ENCODE data around the gene RNU6-9.
A peak's percentile ranks its signal among the peaks of the same experiment; 100 is the strongest.

The RNU6-9 gene

DNA sequence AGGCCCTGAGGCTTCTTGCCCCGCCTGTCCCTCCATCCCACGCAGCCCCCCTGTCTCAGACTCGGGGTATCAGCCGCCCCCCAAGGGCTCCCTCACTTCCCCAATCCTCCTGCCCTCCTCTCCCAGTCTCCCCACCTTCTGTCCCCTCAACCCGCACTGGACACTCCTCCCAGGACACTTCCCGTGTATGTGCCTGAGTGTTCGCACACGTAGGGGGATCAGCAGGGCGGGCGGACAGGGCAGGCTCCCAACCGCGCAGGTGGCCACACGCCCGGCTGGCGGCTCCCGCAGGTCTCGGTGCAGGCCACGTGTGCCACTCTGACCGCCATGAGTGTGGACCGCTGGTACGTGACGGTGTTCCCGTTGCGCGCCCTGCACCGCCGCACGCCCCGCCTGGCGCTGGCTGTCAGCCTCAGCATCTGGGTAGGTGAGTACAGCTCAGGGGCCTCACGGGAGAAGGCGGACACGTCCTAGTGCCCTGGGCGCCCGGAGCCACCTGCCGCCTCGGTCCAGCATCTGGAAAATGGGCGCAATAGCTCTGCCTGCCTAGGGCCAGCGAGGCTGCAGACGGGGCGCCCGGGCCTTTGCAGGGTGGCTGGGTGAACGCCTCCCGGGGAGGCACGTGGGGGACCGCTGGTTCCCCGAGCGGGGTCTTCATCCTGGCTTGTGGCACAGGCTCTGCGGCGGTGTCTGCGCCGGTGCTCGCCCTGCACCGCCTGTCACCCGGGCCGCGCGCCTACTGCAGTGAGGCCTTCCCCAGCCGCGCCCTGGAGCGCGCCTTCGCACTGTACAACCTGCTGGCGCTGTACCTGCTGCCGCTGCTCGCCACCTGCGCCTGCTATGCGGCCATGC is 26.1 kb downstream of the RNU6-9 start (continued):
- TF ChIP-seq, protein P1, sequence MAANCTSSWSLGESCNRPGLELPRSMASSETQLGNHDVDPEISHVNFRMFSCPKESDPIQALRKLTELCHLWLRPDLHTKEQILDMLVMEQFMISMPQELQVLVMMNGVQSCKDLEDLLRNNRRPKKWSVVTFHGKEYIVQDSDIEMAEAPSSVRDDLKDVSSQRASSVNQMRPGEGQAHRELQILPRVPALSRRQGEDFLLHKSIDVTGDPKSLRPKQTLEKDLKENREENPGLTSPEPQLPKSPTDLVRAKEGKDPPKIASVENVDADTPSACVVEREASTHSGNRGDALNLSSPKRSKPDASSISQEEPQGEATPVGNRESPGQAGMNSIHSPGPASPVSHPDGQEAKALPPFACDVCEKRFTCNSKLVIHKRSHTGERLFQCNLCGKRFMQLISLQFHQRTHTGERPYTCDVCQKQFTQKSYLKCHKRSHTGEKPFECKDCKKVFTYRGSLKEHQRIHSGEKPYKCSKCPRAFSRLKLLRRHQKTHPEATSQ (tag by site-specific recombination; IDR thresholded peaks at IDR 0.05), result peak; percentile 52; the same call in 1 of the 2 replicates
- TF ChIP-seq YY2 (tag by site-specific recombination; IDR thresholded peaks at IDR 0.05) (0 out of 2 replicates have a peak, but pooled peaks have one; percentile 25), ZBTB8A (tag by site-specific recombination; IDR thresholded peaks at IDR 0.05) (peak; percentile 74; the same call in 1 of the 2 replicates), YY1 (tag by site-specific recombination; IDR thresholded peaks at IDR 0.05) (peak; percentile 52; the same call in 1 of the 2 replicates), ZBTB20 (tag by site-specific recombination; IDR thresholded peaks at IDR 0.05) (peak; percentile 37; the same call in 1 of the 2 replicates), ZFHX2 (tag by site-specific recombination; conservative IDR thresholded peaks at IDR 0.05) (peak; percentile 36), BCL11A (tag by site-specific recombination; IDR thresholded peaks at IDR 0.05; ENCODE audit: low read depth) (0 out of 2 replicates have a peak, but pooled peaks have one; percentile 54), SCRT2 (tag by site-specific recombination; IDR thresholded peaks at IDR 0.05) (no peak), KLF1 (tag by site-specific recombination; IDR thresholded peaks at IDR 0.05) (0 out of 2 replicates have a peak, but pooled peaks have one; percentile 8), KLF8 (tag by site-specific recombination; IDR thresholded peaks at IDR 0.05) (peak; percentile 33; the same call in 1 of the 2 replicates), RBAK (tag by site-specific recombination; IDR thresholded peaks at IDR 0.05) (no peak), OVOL3 (tag by site-specific recombination; IDR thresholded peaks at IDR 0.05) (no peak)
- TF ChIP-seq, protein P2, sequence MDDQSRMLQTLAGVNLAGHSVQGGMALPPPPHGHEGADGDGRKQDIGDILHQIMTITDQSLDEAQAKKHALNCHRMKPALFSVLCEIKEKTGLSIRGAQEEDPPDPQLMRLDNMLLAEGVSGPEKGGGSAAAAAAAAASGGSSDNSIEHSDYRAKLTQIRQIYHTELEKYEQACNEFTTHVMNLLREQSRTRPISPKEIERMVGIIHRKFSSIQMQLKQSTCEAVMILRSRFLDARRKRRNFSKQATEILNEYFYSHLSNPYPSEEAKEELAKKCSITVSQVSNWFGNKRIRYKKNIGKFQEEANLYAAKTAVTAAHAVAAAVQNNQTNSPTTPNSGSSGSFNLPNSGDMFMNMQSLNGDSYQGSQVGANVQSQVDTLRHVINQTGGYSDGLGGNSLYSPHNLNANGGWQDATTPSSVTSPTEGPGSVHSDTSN (CRISPR knock-in tag; IDR thresholded peaks at IDR 0.05), result no peak

DNA sequence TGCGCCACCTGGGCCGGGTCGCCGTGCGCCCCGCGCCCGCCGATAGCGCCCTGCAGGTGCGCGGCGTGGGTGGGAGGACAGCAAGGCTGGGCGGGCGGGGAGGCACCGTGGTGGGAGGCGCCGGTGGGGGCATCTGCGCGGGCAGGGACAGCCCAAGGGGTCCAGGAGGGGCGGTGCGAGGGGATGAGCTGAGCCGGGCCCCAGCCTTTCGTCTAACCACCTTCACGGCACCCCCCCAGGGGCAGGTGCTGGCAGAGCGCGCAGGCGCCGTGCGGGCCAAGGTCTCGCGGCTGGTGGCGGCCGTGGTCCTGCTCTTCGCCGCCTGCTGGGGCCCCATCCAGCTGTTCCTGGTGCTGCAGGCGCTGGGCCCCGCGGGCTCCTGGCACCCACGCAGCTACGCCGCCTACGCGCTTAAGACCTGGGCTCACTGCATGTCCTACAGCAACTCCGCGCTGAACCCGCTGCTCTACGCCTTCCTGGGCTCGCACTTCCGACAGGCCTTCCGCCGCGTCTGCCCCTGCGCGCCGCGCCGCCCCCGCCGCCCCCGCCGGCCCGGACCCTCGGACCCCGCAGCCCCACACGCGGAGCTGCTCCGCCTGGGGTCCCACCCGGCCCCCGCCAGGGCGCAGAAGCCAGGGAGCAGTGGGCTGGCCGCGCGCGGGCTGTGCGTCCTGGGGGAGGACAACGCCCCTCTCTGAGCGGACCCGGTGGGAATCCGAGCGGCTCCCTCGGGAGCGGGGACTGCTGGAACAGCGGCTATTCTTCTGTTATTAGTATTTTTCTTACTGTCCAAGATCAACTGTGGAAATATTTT is 27.0 kb downstream of the RNU6-9 start:
- Histone ChIP-seq H3K9me3 (ENCODE audit: control insufficient read depth, insufficient read depth, low read depth, low read length) (no peaks in the 10 kb centered on the region), H3K4me1 (ENCODE audit: control insufficient read depth, insufficient read depth, low read length) (peaks cover 2% of the 10 kb centered on the region; the same call in 1 of the 2 replicates), H3K4me3 (ENCODE audit: low read depth, low read length) (peak overlapping the region; percentile 38), H3K36me3 (ENCODE audit: control insufficient read depth in 2 of 2, insufficient read depth in 1 of 2, low read length in 2 of 2) (no peaks in the 10 kb centered on the region), H3K27ac (ENCODE audit: extremely low read depth, low read depth, low read length) (no peak overlapping the region)
- CTCF ChIA-PET, result interaction anchor here (0.5 to 5.8 kb wide), 7 partner anchors 55 to 320 kb away, joined by 3 to 116 read pairs (median 3); partner anchors contain the start of gene WDR18
- POLR2A ChIA-PET, result no interaction called here
- TF ChIP-seq OSR2 (tag by site-specific recombination; IDR thresholded peaks at IDR 0.05) (no peak), ZNF530 (tag by site-specific recombination; IDR thresholded peaks at IDR 0.05; ENCODE audit: low read depth) (no peak), GLIS2 (tag by site-specific recombination; IDR thresholded peaks at IDR 0.05) (peak; percentile 54; the same call in 1 of the 2 replicates), ZNF146 (tag by site-specific recombination; IDR thresholded peaks at IDR 0.05) (no peak), ZNF157 (tag by site-specific recombination; IDR thresholded peaks at IDR 0.05) (no peak), EGR2 (tag by site-specific recombination; IDR thresholded peaks at IDR 0.05; ENCODE audit: low read depth) (peak; percentile 76), ZNF341 (tag by site-specific recombination; IDR thresholded peaks at IDR 0.05; ENCODE audit: low read depth) (peak; percentile 65)
- TF ChIP-seq, protein P3, sequence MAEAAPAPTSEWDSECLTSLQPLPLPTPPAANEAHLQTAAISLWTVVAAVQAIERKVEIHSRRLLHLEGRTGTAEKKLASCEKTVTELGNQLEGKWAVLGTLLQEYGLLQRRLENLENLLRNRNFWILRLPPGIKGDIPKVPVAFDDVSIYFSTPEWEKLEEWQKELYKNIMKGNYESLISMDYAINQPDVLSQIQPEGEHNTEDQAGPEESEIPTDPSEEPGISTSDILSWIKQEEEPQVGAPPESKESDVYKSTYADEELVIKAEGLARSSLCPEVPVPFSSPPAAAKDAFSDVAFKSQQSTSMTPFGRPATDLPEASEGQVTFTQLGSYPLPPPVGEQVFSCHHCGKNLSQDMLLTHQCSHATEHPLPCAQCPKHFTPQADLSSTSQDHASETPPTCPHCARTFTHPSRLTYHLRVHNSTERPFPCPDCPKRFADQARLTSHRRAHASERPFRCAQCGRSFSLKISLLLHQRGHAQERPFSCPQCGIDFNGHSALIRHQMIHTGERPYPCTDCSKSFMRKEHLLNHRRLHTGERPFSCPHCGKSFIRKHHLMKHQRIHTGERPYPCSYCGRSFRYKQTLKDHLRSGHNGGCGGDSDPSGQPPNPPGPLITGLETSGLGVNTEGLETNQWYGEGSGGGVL (tag by site-specific recombination; IDR thresholded peaks at IDR 0.05), result peak; percentile 75
- TF ChIP-seq, protein P4, sequence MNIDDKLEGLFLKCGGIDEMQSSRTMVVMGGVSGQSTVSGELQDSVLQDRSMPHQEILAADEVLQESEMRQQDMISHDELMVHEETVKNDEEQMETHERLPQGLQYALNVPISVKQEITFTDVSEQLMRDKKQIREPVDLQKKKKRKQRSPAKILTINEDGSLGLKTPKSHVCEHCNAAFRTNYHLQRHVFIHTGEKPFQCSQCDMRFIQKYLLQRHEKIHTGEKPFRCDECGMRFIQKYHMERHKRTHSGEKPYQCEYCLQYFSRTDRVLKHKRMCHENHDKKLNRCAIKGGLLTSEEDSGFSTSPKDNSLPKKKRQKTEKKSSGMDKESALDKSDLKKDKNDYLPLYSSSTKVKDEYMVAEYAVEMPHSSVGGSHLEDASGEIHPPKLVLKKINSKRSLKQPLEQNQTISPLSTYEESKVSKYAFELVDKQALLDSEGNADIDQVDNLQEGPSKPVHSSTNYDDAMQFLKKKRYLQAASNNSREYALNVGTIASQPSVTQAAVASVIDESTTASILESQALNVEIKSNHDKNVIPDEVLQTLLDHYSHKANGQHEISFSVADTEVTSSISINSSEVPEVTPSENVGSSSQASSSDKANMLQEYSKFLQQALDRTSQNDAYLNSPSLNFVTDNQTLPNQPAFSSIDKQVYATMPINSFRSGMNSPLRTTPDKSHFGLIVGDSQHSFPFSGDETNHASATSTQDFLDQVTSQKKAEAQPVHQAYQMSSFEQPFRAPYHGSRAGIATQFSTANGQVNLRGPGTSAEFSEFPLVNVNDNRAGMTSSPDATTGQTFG (tag by site-specific recombination; IDR thresholded peaks at IDR 0.05; ENCODE audit: borderline replicate concordance), result no peak
- TF ChIP-seq, protein P5, sequence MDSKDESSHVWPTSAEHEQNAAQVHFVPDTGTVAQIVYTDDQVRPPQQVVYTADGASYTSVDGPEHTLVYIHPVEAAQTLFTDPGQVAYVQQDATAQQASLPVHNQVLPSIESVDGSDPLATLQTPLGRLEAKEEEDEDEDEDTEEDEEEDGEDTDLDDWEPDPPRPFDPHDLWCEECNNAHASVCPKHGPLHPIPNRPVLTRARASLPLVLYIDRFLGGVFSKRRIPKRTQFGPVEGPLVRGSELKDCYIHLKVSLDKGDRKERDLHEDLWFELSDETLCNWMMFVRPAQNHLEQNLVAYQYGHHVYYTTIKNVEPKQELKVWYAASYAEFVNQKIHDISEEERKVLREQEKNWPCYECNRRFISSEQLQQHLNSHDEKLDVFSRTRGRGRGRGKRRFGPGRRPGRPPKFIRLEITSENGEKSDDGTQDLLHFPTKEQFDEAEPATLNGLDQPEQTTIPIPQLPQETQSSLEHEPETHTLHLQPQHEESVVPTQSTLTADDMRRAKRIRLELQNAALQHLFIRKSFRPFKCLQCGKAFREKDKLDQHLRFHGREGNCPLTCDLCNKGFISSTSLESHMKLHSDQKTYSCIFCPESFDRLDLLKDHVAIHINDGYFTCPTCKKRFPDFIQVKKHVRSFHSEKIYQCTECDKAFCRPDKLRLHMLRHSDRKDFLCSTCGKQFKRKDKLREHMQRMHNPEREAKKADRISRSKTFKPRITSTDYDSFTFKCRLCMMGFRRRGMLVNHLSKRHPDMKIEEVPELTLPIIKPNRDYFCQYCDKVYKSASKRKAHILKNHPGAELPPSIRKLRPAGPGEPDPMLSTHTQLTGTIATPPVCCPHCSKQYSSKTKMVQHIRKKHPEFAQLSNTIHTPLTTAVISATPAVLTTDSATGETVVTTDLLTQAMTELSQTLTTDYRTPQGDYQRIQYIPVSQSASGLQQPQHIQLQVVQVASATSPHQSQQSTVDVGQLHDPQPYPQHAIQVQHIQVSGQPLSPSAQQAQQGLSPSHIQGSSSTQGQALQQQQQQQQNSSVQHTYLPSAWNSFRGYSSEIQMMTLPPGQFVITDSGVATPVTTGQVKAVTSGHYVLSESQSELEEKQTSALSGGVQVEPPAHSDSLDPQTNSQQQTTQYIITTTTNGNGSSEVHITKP (tag by site-specific recombination; IDR thresholded peaks at IDR 0.05), result peak; percentile 74
